ENCODE measurements around the gene EPN2.

EPN2 gene

GRCh38 chr17:19248928-19249574, 11.9 kb downstream of the EPN2 start:
- no peaks in the 10 kb centered on the region for H3K9me3 Mint-ChIP-seq
- H3K36me3 Mint-ChIP-seq, result peaks cover 0 to 3% of the 10 kb centered on the region in 2 donors
- ATAC-seq (replicated peaks), result no peak
- no peak overlapping the region for H3K4me3 Mint-ChIP-seq
- H3K4me1 Mint-ChIP-seq, result peaks cover 22 to 25% of the 10 kb centered on the region in 2 donors
- H3K27me3 Mint-ChIP-seq, result peaks cover 0 to 7% of the 10 kb centered on the region in 2 donors
- no peak overlapping the region for H3K27ac Mint-ChIP-seq
- no peak for DNase-seq

GRCh38 chr17:19249681-19250080, 12.5 kb downstream of the EPN2 start:
- no peak for ATAC-seq (replicated peaks)
- Mint-ChIP-seq H3K27ac (no peak overlapping the region), H3K4me1 (peaks cover 22 to 25% of the 10 kb centered on the region in 2 donors), H3K36me3 (peaks cover 0 to 3% of the 10 kb centered on the region in 2 donors), H3K4me3 (no peak overlapping the region), H3K9me3 (no peaks in the 10 kb centered on the region), H3K27me3 (peaks cover 0 to 7% of the 10 kb centered on the region in 2 donors)
- DNase-seq, result no peak

- Mint-ChIP-seq H3K27me3 (peaks cover 0 to 7% of the 10 kb centered on the region in 2 donors), H3K36me3 (peaks cover 0 to 3% of the 10 kb centered on the region in 2 donors), H3K4me3 (no peak overlapping the region), H3K4me1 (peaks cover 22 to 25% of the 10 kb centered on the region in 2 donors), H3K27ac (peak overlapping the region; percentile 4), H3K9me3 (no peaks in the 10 kb centered on the region)
- no peak for DNase-seq
- ATAC-seq (replicated peaks), result no peak
Observed at GRCh38 chr17:19250421-19251173, 13.4 kb downstream of the EPN2 start.

GRCh38 chr17:19253112-19253511, 15.9 kb downstream of the EPN2 start:
- ATAC-seq (replicated peaks), result no peak
- H3K4me1 Mint-ChIP-seq, result peaks cover 14 to 19% of the 10 kb centered on the region in 2 donors
- H3K27me3 Mint-ChIP-seq, result peaks cover 0 to 13% of the 10 kb centered on the region in 2 donors
- no peaks in the 10 kb centered on the region for H3K9me3 Mint-ChIP-seq
- no peak overlapping the region for H3K4me3 Mint-ChIP-seq
- H3K27ac Mint-ChIP-seq, result no peak overlapping the region
- no peak for DNase-seq
- H3K36me3 Mint-ChIP-seq, result peaks cover 3% of the 10 kb centered on the region in 2 donors

- Mint-ChIP-seq H3K36me3 (peaks cover 3% of the 10 kb centered on the region in 2 donors), H3K27me3 (peaks cover 0 to 16% of the 10 kb centered on the region in 2 donors), H3K27ac (no peak overlapping the region), H3K9me3 (no peaks in the 10 kb centered on the region), H3K4me1 (peaks cover 7 to 8% of the 10 kb centered on the region in 2 donors), H3K4me3 (no peak overlapping the region)
- DNase-seq, result no peak
- no peak for ATAC-seq (replicated peaks)
Observed at GRCh38 chr17:19254651-19255050, 17.5 kb downstream of the EPN2 start.

- ATAC-seq (replicated peaks) (no peak), DNase-seq (no peak)
- no peak overlapping the region for H3K4me3 Mint-ChIP-seq
- peaks cover 4 to 22% of the 10 kb centered on the region in 2 donors for H3K27me3 Mint-ChIP-seq
- peaks cover 4 to 6% of the 10 kb centered on the region in 2 donors for H3K36me3 Mint-ChIP-seq
- H3K27ac Mint-ChIP-seq, result no peak overlapping the region
- H3K4me1 Mint-ChIP-seq, result peaks cover 13 to 14% of the 10 kb centered on the region in 2 donors
- H3K9me3 Mint-ChIP-seq, result no peaks in the 10 kb centered on the region
Observed at GRCh38 chr17:19255279-19255678, 18.1 kb downstream of the EPN2 start.

GRCh38 chr17:19258371-19258770, 21.2 kb downstream of the EPN2 start:
- H3K27ac Mint-ChIP-seq, result no peak overlapping the region
- H3K9me3 Mint-ChIP-seq, result no peaks in the 10 kb centered on the region
- ATAC-seq (replicated peaks), result no peak
- no peak overlapping the region for H3K4me3 Mint-ChIP-seq
- peaks cover 12 to 22% of the 10 kb centered on the region in 2 donors for H3K4me1 Mint-ChIP-seq
- DNase-seq, result no peak
- H3K27me3 Mint-ChIP-seq, result peaks cover 4 to 22% of the 10 kb centered on the region in 2 donors
- peaks cover 1 to 6% of the 10 kb centered on the region in 2 donors for H3K36me3 Mint-ChIP-seq

- H3K27me3 Mint-ChIP-seq, result peaks cover 4 to 28% of the 10 kb centered on the region in 2 donors
- no peak overlapping the region for H3K27ac Mint-ChIP-seq
- H3K4me3 Mint-ChIP-seq, result no peak overlapping the region
- peaks cover 20 to 45% of the 10 kb centered on the region in 2 donors for H3K4me1 Mint-ChIP-seq
- H3K9me3 Mint-ChIP-seq, result no peaks in the 10 kb centered on the region
- ATAC-seq (replicated peaks), result peak in 1 of 2 donors; percentile 27
- DNase-seq, result no peak
- peaks cover 1 to 13% of the 10 kb centered on the region in 2 donors for H3K36me3 Mint-ChIP-seq
Observed at GRCh38 chr17:19260958-19261357, 23.8 kb downstream of the EPN2 start.

GRCh38 chr17:19261426-19261825, 24.3 kb downstream of the EPN2 start:
- ATAC-seq (replicated peaks) (no peak), DNase-seq (no peak)
- peaks cover 4 to 28% of the 10 kb centered on the region in 2 donors for H3K27me3 Mint-ChIP-seq
- no peaks in the 10 kb centered on the region for H3K9me3 Mint-ChIP-seq
- H3K27ac Mint-ChIP-seq, result no peak overlapping the region
- no peak overlapping the region for H3K4me3 Mint-ChIP-seq
- peaks cover 22 to 48% of the 10 kb centered on the region in 2 donors for H3K4me1 Mint-ChIP-seq
- H3K36me3 Mint-ChIP-seq, result peaks cover 1 to 15% of the 10 kb centered on the region in 2 donors

GRCh38 chr17:19262650-19263631, 25.8 kb downstream of the EPN2 start:
- no peak for ATAC-seq (replicated peaks)
- Mint-ChIP-seq H3K4me1 (peaks cover 20 to 42% of the 10 kb centered on the region in 2 donors), H3K27me3 (peaks cover 4 to 24% of the 10 kb centered on the region in 2 donors), H3K36me3 (peaks cover 1 to 12% of the 10 kb centered on the region in 2 donors), H3K4me3 (no peak overlapping the region), H3K27ac (no peak overlapping the region), H3K9me3 (no peaks in the 10 kb centered on the region)
- DNase-seq, result no peak

- peaks cover 4 to 20% of the 10 kb centered on the region in 2 donors for H3K27me3 Mint-ChIP-seq
- ATAC-seq (replicated peaks) (no peak), DNase-seq (no peak)
- H3K4me3 Mint-ChIP-seq, result no peak overlapping the region
- H3K9me3 Mint-ChIP-seq, result no peaks in the 10 kb centered on the region
- H3K36me3 Mint-ChIP-seq, result peaks cover 1 to 11% of the 10 kb centered on the region in 2 donors
- no peak overlapping the region for H3K27ac Mint-ChIP-seq
- peaks cover 24 to 45% of the 10 kb centered on the region in 2 donors for H3K4me1 Mint-ChIP-seq
Observed at GRCh38 chr17:19263641-19264051, 26.5 kb downstream of the EPN2 start.

GRCh38 chr17:19264268-19264667, 27.1 kb downstream of the EPN2 start:
- H3K27me3 Mint-ChIP-seq, result peaks cover 4 to 20% of the 10 kb centered on the region in 2 donors
- H3K27ac Mint-ChIP-seq, result no peak overlapping the region
- peaks cover 29 to 51% of the 10 kb centered on the region in 2 donors for H3K4me1 Mint-ChIP-seq
- peak; percentile 36 to 60 for ATAC-seq (replicated peaks)
- no peak for DNase-seq
- no peaks in the 10 kb centered on the region for H3K9me3 Mint-ChIP-seq
- H3K4me3 Mint-ChIP-seq, result no peak overlapping the region
- H3K36me3 Mint-ChIP-seq, result peaks cover 3 to 11% of the 10 kb centered on the region in 2 donors

GRCh38 chr17:19264681-19265080, 27.5 kb downstream of the EPN2 start:
- Mint-ChIP-seq H3K4me1 (peaks cover 33 to 54% of the 10 kb centered on the region in 2 donors), H3K9me3 (no peaks in the 10 kb centered on the region), H3K4me3 (no peak overlapping the region), H3K27me3 (peaks cover 4 to 19% of the 10 kb centered on the region in 2 donors), H3K36me3 (peaks cover 3 to 11% of the 10 kb centered on the region in 2 donors), H3K27ac (no peak overlapping the region)
- DNase-seq (no peak), ATAC-seq (replicated peaks) (no peak)

- ATAC-seq (replicated peaks) (no peak), DNase-seq (no peak)
- Mint-ChIP-seq H3K36me3 (peaks cover 1 to 8% of the 10 kb centered on the region in 2 donors), H3K4me3 (no peak overlapping the region), H3K9me3 (no peaks in the 10 kb centered on the region), H3K4me1 (peaks cover 38 to 56% of the 10 kb centered on the region in 2 donors), H3K27me3 (peaks cover 0 to 10% of the 10 kb centered on the region in 2 donors), H3K27ac (no peak overlapping the region)
Observed at GRCh38 chr17:19265755-19266154, 28.6 kb downstream of the EPN2 start.

Measured in stimulated activated naive B cell treated with anti-CD40 and anti-IgM and Interleukin-4, amounts not matched to agents 10 μg/mL and 1 μg/mL and 100 μg/mL, for 72 hours (primary cell).